Astrocyte (in vitro differentiated cells and primary cell): Measurements from ENCODE around the gene ZFYVE27. TPM values are rescaled to one million over a fixed set of nuclear protein-coding genes. Genes with fewer than 3 reads are reported as not detected.

Experiments used
- DNase-seq: peaks from one replicate; pipeline ENCODE4 v3.0.0-alpha.2; 2010; ENCODE audit warnings: low read depth
- FAIRE-seq: peaks from 2 replicates; lab custom pipeline; 2011; peaks lifted over from hg19 to GRCh38; lab: Jason Lieb, UNC
- H2AFZ ChIP-seq: 2 replicates; pipeline ENCODE4 v1.6.0; 2012; ENCODE audit warnings: low read depth, low read length, inconsistent platforms
- H3K27ac ChIP-seq: 2 replicates; pipeline ENCODE4 v1.5.1; 2011; ENCODE audit warnings: low read depth, low read length, inconsistent platforms
- H3K27me3 ChIP-seq: 2 replicates; pipeline ENCODE4 v1.6.0; 2011; ENCODE audit warnings: low read length, inconsistent platforms; ENCODE audit not compliant: insufficient read depth
- H3K36me3 ChIP-seq: 2 replicates; pipeline ENCODE4 v1.5.1; 2011; ENCODE audit warnings: low read length, inconsistent platforms; ENCODE audit not compliant: insufficient read depth
- H3K4me1 ChIP-seq: 2 replicates; pipeline ENCODE4 v1.5.1; 2011; ENCODE audit warnings: low read length, inconsistent platforms; ENCODE audit not compliant: insufficient read depth
- H3K4me2 ChIP-seq: 2 replicates; pipeline ENCODE4 v1.6.0; 2012; ENCODE audit warnings: low read length, inconsistent platforms
- H3K4me3 ChIP-seq: 2 replicates; pipeline ENCODE4 v1.5.1; 2011; ENCODE audit warnings: low read depth, mild to moderate bottlenecking, low read length, inconsistent platforms; ENCODE audit not compliant: insufficient read depth
- H3K79me2 ChIP-seq: 2 replicates; pipeline ENCODE4 v1.6.0; 2012; ENCODE audit warnings: mild to moderate bottlenecking, low read length, inconsistent platforms; ENCODE audit not compliant: insufficient read depth
- H3K9ac ChIP-seq: 2 replicates; pipeline ENCODE4 v1.6.0; 2012; ENCODE audit warnings: mild to moderate bottlenecking, low read length, inconsistent platforms
- H3K9me3 ChIP-seq: 2 replicates; pipeline ENCODE4 v1.5.1; 2012; ENCODE audit warnings: low read depth, mild to moderate bottlenecking, low read length, inconsistent platforms; ENCODE audit not compliant: insufficient read depth
- H4K20me1 ChIP-seq: 2 replicates; pipeline ENCODE4 v1.6.0; 2012; ENCODE audit warnings: low read length, inconsistent platforms; ENCODE audit not compliant: insufficient read depth
- H3K27ac Mint-ChIP-seq: one replicate; pipeline ENCODE4 v1.8.0; 2021; ENCODE audit warnings: mild to moderate bottlenecking, mixed read lengths; ENCODE audit not compliant: unreplicated experiment
- H3K27me3 Mint-ChIP-seq: one replicate; pipeline ENCODE4 v1.8.0; 2021; ENCODE audit warnings: low read depth, mixed read lengths; ENCODE audit not compliant: unreplicated experiment
- H3K36me3 Mint-ChIP-seq: one replicate; pipeline ENCODE4 v1.8.0; 2021; ENCODE audit warnings: low read depth, mixed read lengths; ENCODE audit not compliant: unreplicated experiment
- H3K4me1 Mint-ChIP-seq: one replicate; pipeline ENCODE4 v1.8.0; 2021; ENCODE audit warnings: low read depth, mixed read lengths; ENCODE audit not compliant: unreplicated experiment
- H3K4me3 Mint-ChIP-seq: one replicate; pipeline ENCODE4 v1.8.0; 2021; ENCODE audit warnings: mild to moderate bottlenecking, moderate library complexity, mixed read lengths; ENCODE audit not compliant: unreplicated experiment
- H3K9me3 Mint-ChIP-seq: one replicate; pipeline ENCODE4 v1.8.0; 2021; ENCODE audit warnings: mild to moderate bottlenecking, mixed read lengths; ENCODE audit not compliant: unreplicated experiment
- EZH2 ChIP-seq: IDR thresholded peaks from 2 replicates; pipeline ENCODE4 v1.6.1; 2012; ENCODE audit warnings: mild to moderate bottlenecking, low read length, inconsistent platforms; ENCODE audit not compliant: insufficient read depth
- total RNA-seq: library from RNA; stranded (reverse); gene quantifications from 2 replicates; pipeline ENCODE4 v1.2.1, GENCODE V29; 2021
- TF ChIP-seq, protein P1 (sequence below): IDR thresholded peaks from 2 replicates; pipeline ENCODE4 v1.5.1; 2011; ENCODE audit warnings: low read depth, mild to moderate bottlenecking, inconsistent platforms, low read length, moderate library complexity; ENCODE audit not compliant: insufficient read depth

Gene ZFYVE27
- total RNA-seq, 1 donor from 2014 or later = 32.8 TPM

DNA sequence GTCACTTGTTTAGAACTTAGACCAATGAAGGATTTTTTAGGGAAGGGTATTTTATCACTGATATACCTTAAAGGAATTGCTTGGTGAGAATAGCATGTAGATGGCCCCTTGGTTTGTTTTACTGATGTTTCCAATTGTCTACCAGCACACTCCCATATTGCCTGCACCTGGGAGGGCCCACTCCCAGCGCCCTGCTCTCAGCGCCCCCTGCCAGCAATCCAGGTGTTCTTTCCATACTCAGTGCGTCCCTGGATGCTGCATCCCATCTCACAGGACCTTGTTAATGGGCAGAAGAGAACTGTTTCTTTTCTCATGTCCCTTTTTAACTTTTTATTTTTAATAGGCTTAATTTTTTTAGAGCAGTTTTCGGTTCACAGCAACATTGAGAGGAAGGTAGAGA lies 59.0 kb downstream of the ZFYVE27 start:
- FAIRE-seq = no peak
- H3K27me3 Mint-ChIP-seq = peaks cover 31% of the 10 kb centered on the region

DNA sequence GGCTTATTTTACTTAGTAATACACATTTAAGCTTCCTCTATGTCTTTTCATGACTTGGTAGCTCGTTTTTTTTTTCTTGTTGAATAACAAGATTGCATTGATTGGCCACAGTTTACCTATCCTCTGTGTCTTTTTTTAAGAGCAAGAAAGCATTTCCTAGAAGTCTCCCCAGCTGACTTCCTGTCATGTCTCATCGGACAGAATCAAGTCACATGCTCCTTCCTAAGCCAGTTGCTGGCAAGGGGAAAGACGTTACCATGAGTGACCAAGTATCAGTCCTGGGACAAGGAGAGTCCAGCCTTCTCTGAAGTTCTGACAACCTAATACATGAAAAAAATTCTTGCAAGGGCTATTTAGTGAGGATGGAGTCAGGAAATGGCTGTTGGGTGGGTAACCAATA lies 59.7 kb downstream of the ZFYVE27 start:
- no peak for DNase-seq
- Histone ChIP-seq H3K4me1 (no peaks in the 10 kb centered on the region), H3K9me3 (peaks cover 4% of the 10 kb centered on the region), H3K4me2 (no peak overlapping the region), H3K36me3 (no peaks in the 10 kb centered on the region), H3K27me3 (peaks cover 9% of the 10 kb centered on the region), H3K79me2 (no peaks in the 10 kb centered on the region), H4K20me1 (no peaks in the 10 kb centered on the region), H3K9ac (no peak overlapping the region), H2AFZ (no peak overlapping the region), H3K4me3 (no peak overlapping the region), H3K27ac (no peak overlapping the region)
- no peaks in the 10 kb centered on the region for H3K4me1 Mint-ChIP-seq
- no peak for TF ChIP-seq EZH2
- TF ChIP-seq, protein P1, sequence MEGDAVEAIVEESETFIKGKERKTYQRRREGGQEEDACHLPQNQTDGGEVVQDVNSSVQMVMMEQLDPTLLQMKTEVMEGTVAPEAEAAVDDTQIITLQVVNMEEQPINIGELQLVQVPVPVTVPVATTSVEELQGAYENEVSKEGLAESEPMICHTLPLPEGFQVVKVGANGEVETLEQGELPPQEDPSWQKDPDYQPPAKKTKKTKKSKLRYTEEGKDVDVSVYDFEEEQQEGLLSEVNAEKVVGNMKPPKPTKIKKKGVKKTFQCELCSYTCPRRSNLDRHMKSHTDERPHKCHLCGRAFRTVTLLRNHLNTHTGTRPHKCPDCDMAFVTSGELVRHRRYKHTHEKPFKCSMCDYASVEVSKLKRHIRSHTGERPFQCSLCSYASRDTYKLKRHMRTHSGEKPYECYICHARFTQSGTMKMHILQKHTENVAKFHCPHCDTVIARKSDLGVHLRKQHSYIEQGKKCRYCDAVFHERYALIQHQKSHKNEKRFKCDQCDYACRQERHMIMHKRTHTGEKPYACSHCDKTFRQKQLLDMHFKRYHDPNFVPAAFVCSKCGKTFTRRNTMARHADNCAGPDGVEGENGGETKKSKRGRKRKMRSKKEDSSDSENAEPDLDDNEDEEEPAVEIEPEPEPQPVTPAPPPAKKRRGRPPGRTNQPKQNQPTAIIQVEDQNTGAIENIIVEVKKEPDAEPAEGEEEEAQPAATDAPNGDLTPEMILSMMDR = no peak
- H3K27ac Mint-ChIP-seq = no peak overlapping the region
- H3K36me3 Mint-ChIP-seq = peaks cover 3% of the 10 kb centered on the region
- H3K27me3 Mint-ChIP-seq = peaks cover 27% of the 10 kb centered on the region
- FAIRE-seq = no peak
- no peak overlapping the region for H3K4me3 Mint-ChIP-seq
- peaks cover 18% of the 10 kb centered on the region for H3K9me3 Mint-ChIP-seq

More for the DNA sequence above, 59.0 kb downstream of the ZFYVE27 start:
- no peaks in the 10 kb centered on the region for H3K4me1 ChIP-seq
- H4K20me1 ChIP-seq = no peaks in the 10 kb centered on the region
- Mint-ChIP-seq H3K4me3 (no peak overlapping the region), H3K27ac (no peak overlapping the region), H3K4me1 (no peaks in the 10 kb centered on the region), H3K9me3 (peaks cover 18% of the 10 kb centered on the region), H3K36me3 (peaks cover 3% of the 10 kb centered on the region)
- H3K36me3 ChIP-seq = no peaks in the 10 kb centered on the region
- no peak overlapping the region for H2AFZ ChIP-seq
- no peak for TF ChIP-seq EZH2
- no peak overlapping the region for H3K4me2 ChIP-seq
- H3K27me3 ChIP-seq = peaks cover 13% of the 10 kb centered on the region
- DNase-seq = no peak
- H3K79me2 ChIP-seq = no peaks in the 10 kb centered on the region
- peaks cover 4% of the 10 kb centered on the region for H3K9me3 ChIP-seq
- no peak overlapping the region for H3K9ac ChIP-seq
- no peak overlapping the region for H3K27ac ChIP-seq
- no peak overlapping the region for H3K4me3 ChIP-seq

DNA sequence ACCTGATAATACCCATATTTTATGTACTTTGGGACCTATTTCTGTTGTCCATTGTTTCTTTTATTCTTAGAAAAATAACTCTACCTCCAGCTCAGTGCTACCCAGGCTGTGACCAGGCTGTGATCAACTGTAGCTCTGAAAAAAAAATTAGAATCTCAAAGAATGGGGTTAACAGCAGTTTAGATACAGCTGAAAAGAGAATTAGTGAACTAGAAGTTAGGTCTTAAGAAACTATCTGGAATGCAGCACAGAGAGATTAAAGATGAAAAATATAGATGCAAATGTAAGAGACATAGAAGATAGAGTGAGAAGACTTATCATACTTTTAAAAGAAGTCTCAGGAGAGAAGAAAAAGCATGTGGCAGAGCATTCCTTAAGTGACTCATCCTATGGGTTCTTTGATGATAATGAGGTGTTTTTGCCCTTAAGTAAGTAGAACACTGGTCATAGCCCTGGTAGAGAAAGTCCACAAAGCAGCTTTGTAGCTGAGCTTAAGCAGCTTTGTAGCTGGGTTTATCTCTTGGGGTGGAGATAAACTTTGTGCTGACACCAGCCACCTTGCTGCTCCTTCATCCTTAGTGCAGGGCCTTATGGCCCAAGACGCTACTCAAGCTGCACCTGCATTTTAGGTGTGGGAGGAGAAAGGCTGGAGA lies 62.2 kb downstream of the ZFYVE27 start:
- Histone ChIP-seq H4K20me1 (no peaks in the 10 kb centered on the region), H3K27me3 (peaks cover 5% of the 10 kb centered on the region), H2AFZ (no peak overlapping the region), H3K27ac (no peak overlapping the region), H3K4me1 (no peaks in the 10 kb centered on the region), H3K36me3 (no peaks in the 10 kb centered on the region), H3K79me2 (no peaks in the 10 kb centered on the region), H3K4me2 (no peak overlapping the region), H3K9ac (no peak overlapping the region), H3K4me3 (no peak overlapping the region), H3K9me3 (peaks cover 4% of the 10 kb centered on the region)
- H3K4me3 Mint-ChIP-seq = no peak overlapping the region
- H3K27me3 Mint-ChIP-seq = peaks cover 34% of the 10 kb centered on the region
- DNase-seq (no peak), FAIRE-seq (no peak)
- H3K36me3 Mint-ChIP-seq = peaks cover 3% of the 10 kb centered on the region
- H3K9me3 Mint-ChIP-seq = peaks cover 17% of the 10 kb centered on the region
- no peak overlapping the region for H3K27ac Mint-ChIP-seq
- H3K4me1 Mint-ChIP-seq = no peaks in the 10 kb centered on the region
- TF ChIP-seq EZH2 = no peak
- TF ChIP-seq, protein P1 = no peak
